K562 (cell line): Measurements from ENCODE around the gene SIMC1. TPM values are rescaled to one million over a fixed set of nuclear protein-coding genes. Genes with fewer than 3 reads are reported as not detected.

Experiments used
- ATAC-seq: fragments of 200-7000 bp; cut with Tn5 transposase; 3 replicates; pipeline ENCODE4 v1.9.1; 2020; ENCODE audit warnings: moderate library complexity
- BruUV-seq: library from RNA; stranded (reverse); fragments of 400-500 nt; replicated peaks from 2 replicates; lab custom pipeline; 2021; lab: Mats Ljungman, UMichigan
- CTCF ChIA-PET: fragments of 300-600 bp; formaldehyde crosslinking; extraction: SDS; loops from one replicate; lab custom pipeline; 2021; ENCODE audit warnings: low intra/inter-chr PET ratio; lab: Yijun Ruan, JAX
- POLR2A ChIA-PET: fragments of 300-600, 350-650 bp; sonication (Branson Sonifier 250); formaldehyde crosslinking; extraction: SDS; loops from one replicate; lab custom pipeline; 2021; ENCODE audit warnings: antibody characterized with exemption, inconsistent platforms; lab: Yijun Ruan, JAX
- DNase-seq, 4 experiments: peaks; one replicate each; pipeline versions ENCODE4 v3.0.0 to v3.0.0-alpha.2; 2011 to 2018; ENCODE audit warnings: low spot score in 3 of 4, mixed read lengths in 3 of 4; ENCODE audit errors: extremely low read depth in 1 of 4
- FAIRE-seq: peaks from 2 replicates; lab custom pipeline; 2011; peaks lifted over from hg19 to GRCh38; lab: Jason Lieb, UNC
- H2AFZ ChIP-seq: 2 replicates; pipeline ENCODE4 v1.6.0; 2011; ENCODE audit warnings: low read depth, low read length, control low read depth, inconsistent platforms
- H3K27ac ChIP-seq: fragments of 200-600 bp; 3 replicates; pipeline ENCODE4 v1.8.0; 2011; ENCODE audit warnings: low read depth, mild to moderate bottlenecking, control low read depth, inconsistent platforms, low read length, moderate library complexity, mixed read lengths; ENCODE audit errors: extremely low read depth
- H3K27me3 ChIP-seq, 2 experiments: fragments of 300-600 bp in 1 of 2; 2 replicates in 1 of 2; 3 replicates in 1 of 2; pipeline versions ENCODE4 v1.6.0 to v1.8.0; 2011; ENCODE audit warnings: inconsistent platforms in 2 of 2, low read length in 2 of 2, mild to moderate bottlenecking in 1 of 2, mixed read lengths in 1 of 2, moderate library complexity in 1 of 2; ENCODE audit not compliant: control insufficient read depth in 2 of 2, insufficient read depth in 2 of 2
- H3K36me3 ChIP-seq: fragments of 300-600 bp; 3 replicates; pipeline ENCODE4 v1.8.0; 2011; ENCODE audit warnings: mild to moderate bottlenecking, low read length, inconsistent platforms; ENCODE audit not compliant: control insufficient read depth, insufficient read depth
- H3K4me1 ChIP-seq, 2 experiments: fragments of 200-600 bp in 1 of 2; replicated peaks in 1 of 2; 2 replicates in 1 of 2; 3 replicates in 1 of 2; pipeline versions ENCODE4 v1.5.1 to v1.8.0; 2011; ENCODE audit warnings: inconsistent platforms in 2 of 2, low read length in 2 of 2, mild to moderate bottlenecking in 1 of 2, mixed read lengths in 1 of 2, moderate library complexity in 1 of 2; ENCODE audit not compliant: control insufficient read depth in 2 of 2, insufficient read depth in 2 of 2
- H3K4me2 ChIP-seq: 2 replicates; pipeline ENCODE4 v1.6.1; 2011; ENCODE audit warnings: low read length, control low read depth, inconsistent platforms, mixed read lengths; ENCODE audit not compliant: insufficient read depth
- H3K4me3 ChIP-seq: fragments of 200-600 bp; sonication (generic), shearing (Covaris generic); 2 replicates; pipeline ENCODE4 v1.5.1; 2016; ENCODE audit warnings: control low read depth, inconsistent platforms
- H3K79me2 ChIP-seq: fragments of 200-600 bp; 3 replicates; pipeline ENCODE4 v1.8.0; 2011; ENCODE audit warnings: low read length, inconsistent platforms; ENCODE audit not compliant: control insufficient read depth, insufficient read depth
- H3K9ac ChIP-seq, 2 experiments: 2 replicates each; pipeline versions ENCODE4 v1.6.0 to v1.6.1; 2011; ENCODE audit warnings: low read depth in 2 of 2, low read length in 2 of 2, control low read depth in 1 of 2, inconsistent platforms in 1 of 2, mild to moderate bottlenecking in 1 of 2, mixed read lengths in 1 of 2; ENCODE audit not compliant: insufficient read depth in 1 of 2
- H3K9me1 ChIP-seq: one replicate; pipeline ENCODE4 v1.6.0; 2011; ENCODE audit warnings: inconsistent platforms, mild to moderate bottlenecking, low read length, moderate library complexity; ENCODE audit not compliant: control insufficient read depth, insufficient read depth
- H3K9me3 ChIP-seq: replicated peaks from 2 replicates; pipeline ENCODE4 v1.5.1; 2011; ENCODE audit warnings: low read depth, low read length, inconsistent platforms; ENCODE audit not compliant: control insufficient read depth, insufficient read depth
- H4K20me1 ChIP-seq: replicated peaks from 2 replicates; pipeline ENCODE4 v1.6.1; 2011; ENCODE audit warnings: low read length, inconsistent platforms, mixed read lengths; ENCODE audit not compliant: control insufficient read depth, insufficient read depth
- ARID2 ChIP-seq: fragments of 450-650 bp; IDR thresholded peaks from 2 replicates; pipeline ENCODE4 v1.6.1; 2017; ENCODE audit warnings: antibody characterized with exemption, mild to moderate bottlenecking
- ATF2 ChIP-seq: sonication (generic); formaldehyde crosslinking; IDR thresholded peaks from 2 replicates; pipeline ENCODE4 v1.8.1; 2022; ENCODE audit warnings: missing genetic modification reagents
- BDP1 ChIP-seq: IDR thresholded peaks from 3 replicates; pipeline ENCODE4 v1.6.1; 2011; ENCODE audit not compliant: insufficient read length, insufficient read depth
- CHD1 ChIP-seq: fragments of 200-600 bp; sonication (generic); IDR thresholded peaks from one replicate; pipeline ENCODE4 v1.6.1; 2012; ENCODE audit warnings: mild to moderate bottlenecking, moderate library complexity, low read length, inconsistent platforms
- DLX4 ChIP-seq: fragments of 250-450 bp; sonication (Bioruptor Pico); IDR thresholded peaks from 2 replicates; pipeline ENCODE4 v1.6.1; 2021; ENCODE audit warnings: mild to moderate bottlenecking
- KHSRP ChIP-seq: fragments of 450-650 bp; IDR thresholded peaks from 2 replicates; pipeline ENCODE4 v1.6.1; 2017
- NKRF ChIP-seq: fragments of 450-650 bp; IDR thresholded peaks from 2 replicates; pipeline ENCODE4 v1.6.1; 2016; ENCODE audit warnings: borderline replicate concordance
- ZBTB40 ChIP-seq, 2 experiments: fragments of 450-650 bp in 1 of 2; sonication (generic) in 1 of 2; formaldehyde crosslinking in 1 of 2; IDR thresholded peaks; 2 replicates each; pipeline versions ENCODE4 v1.7.1 to v1.9.0; 2016 to 2022; ENCODE audit warnings: inconsistent platforms in 1 of 2, mild to moderate bottlenecking in 1 of 2, missing genetic modification reagents in 1 of 2
- ZNF57 ChIP-seq: fragments of 450-650 bp; formaldehyde crosslinking; IDR thresholded peaks from 2 replicates; pipeline ENCODE4 v1.4.0; 2020; ENCODE audit warnings: mild to moderate bottlenecking, moderate library complexity
- WGBS: fragments of 100-300 bp; shearing (Covaris generic); methylation state at CpG from one replicate; pipeline ENCODE4 v1.1.6; 2016; ENCODE audit warnings: low coverage, mixed read lengths; ENCODE audit not compliant: insufficient coverage; ENCODE audit errors: missing lambda C conversion rate; 5-methylcytosine and 5-hydroxymethylcytosine counted together
- in situ Hi-C: fragments of 300-500 bp; cut with MboI; formaldehyde crosslinking; loops from 4 replicates; pipeline ENCODE4 v1.15.0; 2018; ENCODE audit warnings: inconsistent platforms, mixed read lengths
- intact Hi-C: fragments of 100-400 bp; cut with micrococcal nuclease; formaldehyde crosslinking; loops from 2 replicates; pipeline ENCODE4 v1.14.2; 2022
- polyA plus RNA-seq, 8 experiments: library from polyadenylated mRNA; depleted of rRNA in 4 of 8; stranded (reverse) in 5 of 8; unstranded in 3 of 8; fragments of >200 nt; fragmentation: Nextera tagmentation in 2 of 8; fragmentation: Illumina TruSeq in 1 of 8; extraction: Ambion mirVana in 2 of 8; extraction: Trizol in 1 of 8; gene quantifications; 2 replicates each; pipeline versions ENCODE4 v1.2.1 to v1.2.3, GENCODE V29; 2011 to 2014; ENCODE audit warnings: inconsistent platforms in 1 of 8, missing spikeins in 1 of 8
- total RNA-seq, 7 experiments: library from RNA; depleted of rRNA in 6 of 7; stranded (reverse); fragments of >200 nt in 6 of 7; fragmentation: Illumina TruSeq in 2 of 7; extraction: Trizol in 2 of 7; gene quantifications; 2 replicates each; pipeline versions ENCODE4 v1.2.1 to v1.2.3, GENCODE V29; 2011 to 2021; ENCODE audit warnings: low replicate concordance in 1 of 7

The SIMC1 gene
- total and polyA plus RNA-seq, 9 of the 15 experiments (the other 6 are each of a cell fraction or from before 2014, with no cell fraction given), result 7.2 to 36.3 (median 14.7) TPM

GRCh38 chr5:176388003-176388443 lies 149.8 kb downstream of the SIMC1 start:
- FAIRE-seq, result peak; percentile 44
- WGBS, result 2% methylated on average over 22 of the region's 29 CpGs
- no peaks in the 10 kb centered on the region for H3K9me1 ChIP-seq
- peaks cover 6 to 19% of the 10 kb centered on the region in 2 experiments; a peak in 4 of 5 replicates for H3K4me1 ChIP-seq
- no TSS peak for BruUV-seq
- no peaks in the 10 kb centered on the region for H3K9me3 ChIP-seq
- H3K27me3 ChIP-seq, result no peaks in the 10 kb centered on the region
- CTCF ChIA-PET, result no interaction called here
- H3K36me3 ChIP-seq, result peaks cover 81% of the 10 kb centered on the region
- ATAC-seq, result peak; percentile 35
- peak overlapping the region; percentile 69 for H3K4me3 ChIP-seq
- H4K20me1 ChIP-seq, result no peaks in the 10 kb centered on the region; the same call in 1 of the 2 replicates
- intact Hi-C loops (loop anchor here (1.0 kb wide), 1 partner anchor 27 kb away; the partner anchor contains the start of gene KIAA1191), in situ Hi-C loops (no loop called here)
- peak overlapping the region; percentile 96 to 98 for H3K9ac ChIP-seq
- H2AFZ ChIP-seq, result peak overlapping the region; percentile 97
- peak overlapping the region; percentile 99 for H3K4me2 ChIP-seq
- H3K79me2 ChIP-seq, result peaks cover 58% of the 10 kb centered on the region
- POLR2A ChIA-PET, result interaction anchor here (0.6 to 1.5 kb wide), 4 partner anchors 26 to 115 kb away, joined by 3 to 4 read pairs (median 3); no protein-coding TSS in a partner anchor
- peak overlapping the region; percentile 97 for H3K27ac ChIP-seq
- DNase-seq, result peak; percentile 52 to 72 (median 62)
- TF ChIP-seq ZNF57 (CRISPR knock-in tag) (no peak), CHD1 (peak; percentile 64), ARID2 (no peak), BDP1 (no peak), NKRF (no peak), ATF2 (CRISPR knock-in tag) (no peak), ZBTB40 (IDR thresholded peaks at IDR 0.05) (no peak), ZBTB40 (CRISPR knock-in tag; IDR thresholded peaks at IDR 0.05) (no peak), KHSRP (no peak), DLX4 (CRISPR knock-in tag) (no peak)
